Immature natural killer cell (primary cell): Measurements from ENCODE around the gene AUTS2. TPM values are rescaled to one million over a fixed set of nuclear protein-coding genes. Genes with fewer than 3 reads are reported as not detected.

Experiments
- DNase-seq, 3 donors: peaks; one replicate each; pipeline ENCODE4 v3.0.0; 2022; ENCODE audit warnings: mixed read lengths in 1 of 3
- H3K27ac Mint-ChIP-seq, 6 donors: one replicate each; pipeline ENCODE4 v1.8.0; 2020; ENCODE audit warnings: mixed read lengths in 6 of 6, mild to moderate bottlenecking in 5 of 6, inconsistent platforms in 4 of 6, moderate library complexity in 3 of 6
- H3K27me3 Mint-ChIP-seq, 3 donors: one replicate each; pipeline ENCODE4 v1.8.0; 2020 to 2021; ENCODE audit warnings: low read depth in 3 of 3, mild to moderate bottlenecking in 3 of 3, mixed read lengths in 3 of 3, moderate library complexity in 3 of 3, inconsistent platforms in 1 of 3
- H3K36me3 Mint-ChIP-seq, 3 donors: one replicate each; pipeline ENCODE4 v1.8.0; 2020; ENCODE audit warnings: mixed read lengths in 3 of 3, inconsistent platforms in 2 of 3, mild to moderate bottlenecking in 2 of 3
- H3K4me1 Mint-ChIP-seq, 2 donors: one replicate each; pipeline ENCODE4 v1.8.0; 2020; ENCODE audit warnings: inconsistent platforms in 2 of 2, mild to moderate bottlenecking in 2 of 2, mixed read lengths in 2 of 2, moderate library complexity in 1 of 2
- H3K4me3 Mint-ChIP-seq, 5 donors: one replicate each; pipeline ENCODE4 v1.8.0; 2020; ENCODE audit warnings: mild to moderate bottlenecking in 5 of 5, mixed read lengths in 5 of 5, inconsistent platforms in 3 of 5, moderate library complexity in 3 of 5
- H3K9me3 Mint-ChIP-seq, 6 donors: one replicate each; pipeline ENCODE4 v1.8.0; 2020; ENCODE audit warnings: mild to moderate bottlenecking in 6 of 6, mixed read lengths in 6 of 6, inconsistent platforms in 4 of 6, moderate library complexity in 3 of 6
- polyA plus RNA-seq, 3 donors: library from polyadenylated mRNA; unstranded; fragments of 300-500 nt; fragmentation: Illumina TruSeq; gene quantifications; one replicate each; pipeline ENCODE4 v1.2.3, GENCODE V29; 2021

AUTS2 gene
- polyA plus RNA-seq, 3 donors from 2014 or later: 1.9 to 17.6 (median 8.0) TPM

- H3K9me3 Mint-ChIP-seq: no peaks in the 10 kb centered on the region
- no peak overlapping the region for H3K27ac Mint-ChIP-seq
- H3K36me3 Mint-ChIP-seq: peaks cover 0 to 3% (median 0%) of the 10 kb centered on the region in 3 donors
- H3K27me3 Mint-ChIP-seq: peaks cover 0 to 3% (median 0%) of the 10 kb centered on the region in 3 donors
- no peak overlapping the region for H3K4me3 Mint-ChIP-seq
- no peak for DNase-seq
- no peaks in the 10 kb centered on the region for H3K4me1 Mint-ChIP-seq
Measured at GRCh38 chr7:70210936-70211310, 612.6 kb downstream of the AUTS2 start.

- no peaks in the 10 kb centered on the region for H3K9me3 Mint-ChIP-seq
- no peaks in the 10 kb centered on the region for H3K36me3 Mint-ChIP-seq
- H3K4me3 Mint-ChIP-seq: no peak overlapping the region
- no peak overlapping the region for H3K27ac Mint-ChIP-seq
- H3K4me1 Mint-ChIP-seq: no peaks in the 10 kb centered on the region
- peaks cover 0 to 3% (median 0%) of the 10 kb centered on the region in 3 donors for H3K27me3 Mint-ChIP-seq
- no peak for DNase-seq
Measured at GRCh38 chr7:70212281-70212680, 614.0 kb downstream of the AUTS2 start.

- H3K27me3 Mint-ChIP-seq: peaks cover 0 to 3% (median 0%) of the 10 kb centered on the region in 3 donors
- H3K27ac Mint-ChIP-seq: no peak overlapping the region
- no peaks in the 10 kb centered on the region for H3K9me3 Mint-ChIP-seq
- no peak for DNase-seq
- no peak overlapping the region for H3K4me3 Mint-ChIP-seq
- H3K4me1 Mint-ChIP-seq: no peaks in the 10 kb centered on the region
- no peaks in the 10 kb centered on the region for H3K36me3 Mint-ChIP-seq
Measured at GRCh38 chr7:70214071-70214470, 615.8 kb downstream of the AUTS2 start.

GRCh38 chr7:70215491-70215890 lies 617.2 kb downstream of the AUTS2 start:
- Mint-ChIP-seq H3K36me3 (no peaks in the 10 kb centered on the region), H3K9me3 (no peaks in the 10 kb centered on the region), H3K4me1 (no peaks in the 10 kb centered on the region), H3K27me3 (peaks cover 0 to 3% (median 0%) of the 10 kb centered on the region in 3 donors), H3K27ac (no peak overlapping the region), H3K4me3 (no peak overlapping the region)
- DNase-seq: no peak

GRCh38 chr7:70217571-70217970 lies 619.3 kb downstream of the AUTS2 start:
- Mint-ChIP-seq H3K27me3 (peaks cover 0 to 3% (median 0%) of the 10 kb centered on the region in 3 donors), H3K4me1 (no peaks in the 10 kb centered on the region), H3K4me3 (no peak overlapping the region), H3K27ac (no peak overlapping the region), H3K9me3 (no peaks in the 10 kb centered on the region), H3K36me3 (no peaks in the 10 kb centered on the region)
- DNase-seq: no peak

- H3K4me1 Mint-ChIP-seq: no peaks in the 10 kb centered on the region
- H3K27ac Mint-ChIP-seq: no peak overlapping the region
- no peaks in the 10 kb centered on the region for H3K36me3 Mint-ChIP-seq
- H3K9me3 Mint-ChIP-seq: no peaks in the 10 kb centered on the region
- no peak overlapping the region for H3K4me3 Mint-ChIP-seq
- peaks cover 0 to 3% (median 0%) of the 10 kb centered on the region in 3 donors for H3K27me3 Mint-ChIP-seq
- no peak for DNase-seq
Measured at GRCh38 chr7:70218006-70218405, 619.7 kb downstream of the AUTS2 start.

- no peaks in the 10 kb centered on the region for H3K4me1 Mint-ChIP-seq
- H3K36me3 Mint-ChIP-seq: no peaks in the 10 kb centered on the region
- DNase-seq: no peak
- peaks cover 0 to 3% (median 0%) of the 10 kb centered on the region in 3 donors for H3K27me3 Mint-ChIP-seq
- H3K9me3 Mint-ChIP-seq: no peaks in the 10 kb centered on the region
- no peak overlapping the region for H3K27ac Mint-ChIP-seq
- H3K4me3 Mint-ChIP-seq: no peak overlapping the region
Measured at GRCh38 chr7:70219061-70219460, 620.8 kb downstream of the AUTS2 start.

- Mint-ChIP-seq H3K4me3 (no peak overlapping the region), H3K9me3 (peaks cover 14 to 25% (median 18%) of the 10 kb centered on the region in 6 donors), H3K27me3 (peaks cover 0 to 2% (median 1%) of the 10 kb centered on the region in 3 donors), H3K27ac (no peak overlapping the region), H3K4me1 (no peaks in the 10 kb centered on the region), H3K36me3 (peaks cover 13 to 24% (median 20%) of the 10 kb centered on the region in 3 donors)
- DNase-seq: no peak
Measured at GRCh38 chr7:70229242-70229641, 631.0 kb downstream of the AUTS2 start.

GRCh38 chr7:70230761-70231160 lies 632.5 kb downstream of the AUTS2 start:
- Mint-ChIP-seq H3K9me3 (peaks cover 14 to 25% (median 18%) of the 10 kb centered on the region in 6 donors), H3K27me3 (peaks cover 0 to 2% (median 1%) of the 10 kb centered on the region in 3 donors), H3K4me1 (no peaks in the 10 kb centered on the region), H3K4me3 (no peak overlapping the region), H3K27ac (no peak overlapping the region), H3K36me3 (peaks cover 13 to 24% (median 20%) of the 10 kb centered on the region in 3 donors)
- DNase-seq: no peak

- peaks cover 13 to 20% (median 13%) of the 10 kb centered on the region in 3 donors for H3K36me3 Mint-ChIP-seq
- DNase-seq: no peak
- no peak overlapping the region for H3K4me3 Mint-ChIP-seq
- peaks cover 0 to 6% of the 10 kb centered on the region in 2 donors for H3K4me1 Mint-ChIP-seq
- H3K27ac Mint-ChIP-seq: no peak overlapping the region
- peaks cover 0 to 2% (median 0%) of the 10 kb centered on the region in 3 donors for H3K27me3 Mint-ChIP-seq
- peaks cover 13 to 25% (median 18%) of the 10 kb centered on the region in 6 donors for H3K9me3 Mint-ChIP-seq
Measured at GRCh38 chr7:70233776-70234175, 635.5 kb downstream of the AUTS2 start.

- DNase-seq: no peak
- no peaks in the 10 kb centered on the region for H3K27me3 Mint-ChIP-seq
- H3K9me3 Mint-ChIP-seq: peaks cover 0 to under 1% (median 0%) of the 10 kb centered on the region in 6 donors
- H3K36me3 Mint-ChIP-seq: no peaks in the 10 kb centered on the region
- no peak overlapping the region for H3K27ac Mint-ChIP-seq
- H3K4me3 Mint-ChIP-seq: no peak overlapping the region
- H3K4me1 Mint-ChIP-seq: peaks cover 0 to 6% of the 10 kb centered on the region in 2 donors
Measured at GRCh38 chr7:70237256-70237655, 639.0 kb downstream of the AUTS2 start.

GRCh38 chr7:70237831-70238575 lies 639.7 kb downstream of the AUTS2 start:
- no peaks in the 10 kb centered on the region for H3K9me3 Mint-ChIP-seq
- H3K27ac Mint-ChIP-seq: no peak overlapping the region
- DNase-seq: peak in 1 of 3 donors; percentile 0
- no peak overlapping the region for H3K4me3 Mint-ChIP-seq
- H3K27me3 Mint-ChIP-seq: no peaks in the 10 kb centered on the region
- H3K4me1 Mint-ChIP-seq: peaks cover 0 to 6% of the 10 kb centered on the region in 2 donors
- H3K36me3 Mint-ChIP-seq: no peaks in the 10 kb centered on the region

- no peak overlapping the region for H3K27ac Mint-ChIP-seq
- peaks cover 0 to 6% of the 10 kb centered on the region in 2 donors for H3K4me1 Mint-ChIP-seq
- DNase-seq: no peak
- no peak overlapping the region for H3K4me3 Mint-ChIP-seq
- no peaks in the 10 kb centered on the region for H3K27me3 Mint-ChIP-seq
- H3K36me3 Mint-ChIP-seq: no peaks in the 10 kb centered on the region
- no peaks in the 10 kb centered on the region for H3K9me3 Mint-ChIP-seq
Measured at GRCh38 chr7:70239918-70240317, 641.6 kb downstream of the AUTS2 start.

GRCh38 chr7:70240873-70241272 lies 642.6 kb downstream of the AUTS2 start:
- Mint-ChIP-seq H3K36me3 (no peaks in the 10 kb centered on the region), H3K4me3 (no peak overlapping the region), H3K27me3 (no peaks in the 10 kb centered on the region), H3K27ac (no peak overlapping the region), H3K9me3 (no peaks in the 10 kb centered on the region), H3K4me1 (peaks cover 0 to 6% of the 10 kb centered on the region in 2 donors)
- DNase-seq: no peak
